ENCODE measurements around the gene TEX51. TPM values are rescaled to one million over a fixed set of nuclear protein-coding genes. Genes with fewer than 3 reads are reported as not detected.

TEX51 gene
- polyA plus RNA-seq, 1 experiment, result not detected

GRCh38 chr2:126894082-126894481, 4.6 kb upstream of the TEX51 start:
- POLR2A ChIA-PET, result no interaction called here
- no peak overlapping the region for H3K4me3 ChIP-seq (ENCODE audit: low read depth, low read length)
- H3K27me3 ChIP-seq (ENCODE audit: control insufficient read depth, insufficient read depth, low read length), result peaks cover 1% of the 10 kb centered on the region; the same call in 1 of the 2 replicates
- H3K36me3 ChIP-seq (ENCODE audit: control insufficient read depth, insufficient read depth, low read length), result no peaks in the 10 kb centered on the region
- no peak for DNase-seq (ENCODE audit: low read depth)
- TF ChIP-seq, protein P1, sequence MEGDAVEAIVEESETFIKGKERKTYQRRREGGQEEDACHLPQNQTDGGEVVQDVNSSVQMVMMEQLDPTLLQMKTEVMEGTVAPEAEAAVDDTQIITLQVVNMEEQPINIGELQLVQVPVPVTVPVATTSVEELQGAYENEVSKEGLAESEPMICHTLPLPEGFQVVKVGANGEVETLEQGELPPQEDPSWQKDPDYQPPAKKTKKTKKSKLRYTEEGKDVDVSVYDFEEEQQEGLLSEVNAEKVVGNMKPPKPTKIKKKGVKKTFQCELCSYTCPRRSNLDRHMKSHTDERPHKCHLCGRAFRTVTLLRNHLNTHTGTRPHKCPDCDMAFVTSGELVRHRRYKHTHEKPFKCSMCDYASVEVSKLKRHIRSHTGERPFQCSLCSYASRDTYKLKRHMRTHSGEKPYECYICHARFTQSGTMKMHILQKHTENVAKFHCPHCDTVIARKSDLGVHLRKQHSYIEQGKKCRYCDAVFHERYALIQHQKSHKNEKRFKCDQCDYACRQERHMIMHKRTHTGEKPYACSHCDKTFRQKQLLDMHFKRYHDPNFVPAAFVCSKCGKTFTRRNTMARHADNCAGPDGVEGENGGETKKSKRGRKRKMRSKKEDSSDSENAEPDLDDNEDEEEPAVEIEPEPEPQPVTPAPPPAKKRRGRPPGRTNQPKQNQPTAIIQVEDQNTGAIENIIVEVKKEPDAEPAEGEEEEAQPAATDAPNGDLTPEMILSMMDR (IDR thresholded peaks at IDR 0.05; ENCODE audit: insufficient read depth, low read depth, low read length), result no peak
- CTCF ChIA-PET, result no interaction called here

DNA sequence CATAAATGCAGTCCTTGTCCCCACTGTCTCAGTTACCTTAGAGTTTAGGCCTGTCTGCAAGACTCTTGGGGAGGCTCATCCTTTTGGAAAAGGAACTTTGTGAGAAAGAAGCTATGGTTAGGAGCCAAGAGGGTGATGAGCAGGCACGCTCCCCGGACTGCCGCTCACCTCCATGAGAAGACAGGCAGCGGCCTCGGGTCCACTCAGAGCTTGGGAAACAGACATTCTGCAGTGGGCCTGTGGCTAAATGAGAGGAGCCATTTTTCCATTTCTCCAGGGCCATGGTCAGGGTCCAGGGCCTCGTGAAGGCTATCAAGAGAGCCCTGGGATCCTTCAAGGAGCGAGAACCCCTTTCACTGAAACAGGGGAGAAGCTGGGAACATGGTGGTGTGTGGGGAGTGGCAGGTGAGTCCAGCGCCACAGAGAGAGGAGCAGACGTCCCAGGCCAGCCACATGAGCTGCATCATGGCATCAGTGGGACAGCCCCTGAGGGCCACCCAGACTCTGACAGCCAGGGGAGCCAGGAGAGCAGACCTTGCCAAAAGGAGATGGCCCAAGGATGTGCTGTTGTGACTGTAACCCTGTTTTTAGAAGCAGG, 4.0 kb upstream of the TEX51 start:
- no peak for DNase-seq (ENCODE audit: low read depth)
- Histone ChIP-seq H3K36me3 (ENCODE audit: control insufficient read depth, insufficient read depth, low read length) (no peaks in the 10 kb centered on the region), H3K27me3 (ENCODE audit: control insufficient read depth, insufficient read depth, low read length) (peaks cover 1% of the 10 kb centered on the region; the same call in 1 of the 2 replicates), H3K4me3 (ENCODE audit: low read depth, low read length) (no peak overlapping the region)
- TF ChIP-seq, protein P1 (IDR thresholded peaks at IDR 0.05; ENCODE audit: insufficient read depth, low read depth, low read length), result no peak
- ChIA-PET CTCF (interaction anchor here (0.8 kb wide), 1 partner anchor 8 kb away, joined by 3 read pairs; no protein-coding TSS in a partner anchor), POLR2A (no interaction called here)

GRCh38 chr2:126895336-126895735, 3.4 kb upstream of the TEX51 start:
- ChIA-PET CTCF (no interaction called here), POLR2A (no interaction called here)
- DNase-seq (ENCODE audit: low read depth), result no peak
- H3K4me3 ChIP-seq (ENCODE audit: low read depth, low read length), result no peak overlapping the region
- TF ChIP-seq, protein P1 (IDR thresholded peaks at IDR 0.05; ENCODE audit: insufficient read depth, low read depth, low read length), result no peak
- H3K27me3 ChIP-seq (ENCODE audit: control insufficient read depth, insufficient read depth, low read length), result peaks cover 1% of the 10 kb centered on the region; the same call in 1 of the 2 replicates
- H3K36me3 ChIP-seq (ENCODE audit: control insufficient read depth, insufficient read depth, low read length), result no peaks in the 10 kb centered on the region

GRCh38 chr2:126896471-126896870, 2.2 kb upstream of the TEX51 start:
- Histone ChIP-seq H3K4me3 (ENCODE audit: low read depth, low read length) (no peak overlapping the region), H3K36me3 (ENCODE audit: control insufficient read depth, insufficient read depth, low read length) (no peaks in the 10 kb centered on the region), H3K27me3 (ENCODE audit: control insufficient read depth, insufficient read depth, low read length) (0 out of 2 replicates have a peak, but pooled peaks cover 1% of the 10 kb centered on the region)
- TF ChIP-seq, protein P1 (IDR thresholded peaks at IDR 0.05; ENCODE audit: insufficient read depth, low read depth, low read length), result no peak
- POLR2A ChIA-PET, result no interaction called here
- DNase-seq (ENCODE audit: low read depth), result no peak
- CTCF ChIA-PET, result no interaction called here

DNA sequence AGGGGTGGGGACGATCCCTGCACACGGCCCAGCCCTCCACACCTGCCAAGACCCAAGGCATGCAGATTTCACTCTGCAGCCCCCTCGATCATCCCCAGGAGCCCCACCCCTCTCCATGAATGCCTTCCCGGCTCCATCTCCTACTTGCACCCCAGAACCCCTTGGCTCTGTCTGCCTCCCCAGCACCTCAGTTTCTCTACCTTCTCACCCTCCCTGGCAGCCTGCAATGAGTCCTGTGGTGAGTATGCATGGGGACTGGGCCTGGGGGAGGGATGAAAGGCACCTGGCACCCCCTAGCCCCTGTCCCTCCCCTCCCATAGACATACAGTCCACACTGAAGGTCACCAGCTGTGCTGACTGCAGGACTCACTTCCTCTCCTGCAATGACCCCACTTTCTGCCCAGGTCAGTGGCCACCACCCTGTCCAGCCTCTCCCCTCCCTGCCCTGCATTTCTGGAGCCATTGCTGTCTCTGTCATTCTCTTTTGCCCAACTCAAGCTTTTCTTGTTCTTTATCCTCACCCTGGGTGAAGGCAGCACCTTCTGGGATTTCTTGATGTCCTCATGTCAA, 1.0 kb downstream of the TEX51 start:
- no peak for DNase-seq (ENCODE audit: low read depth)
- ChIA-PET POLR2A (no interaction called here), CTCF (no interaction called here)
- no peak overlapping the region for H3K4me3 ChIP-seq (ENCODE audit: low read depth, low read length)
- no peaks in the 10 kb centered on the region for H3K27me3 ChIP-seq (ENCODE audit: control insufficient read depth, insufficient read depth, low read length)
- TF ChIP-seq, protein P1 (IDR thresholded peaks at IDR 0.05; ENCODE audit: insufficient read depth, low read depth, low read length), result no peak
- no peaks in the 10 kb centered on the region for H3K36me3 ChIP-seq (ENCODE audit: control insufficient read depth, insufficient read depth, low read length)

Data from BJ (cell line).